Measurements from ENCODE around the gene CRIP2. TPM values are rescaled to one million over a fixed set of nuclear protein-coding genes. Genes with fewer than 3 reads are reported as not detected.

CRIP2 gene
- total RNA-seq, 3 donors from 2014 or later (not counting 1 experiment from before 2014, with no cell fraction given): 1.7 to 4.6 (median 2.0) TPM

DNA sequence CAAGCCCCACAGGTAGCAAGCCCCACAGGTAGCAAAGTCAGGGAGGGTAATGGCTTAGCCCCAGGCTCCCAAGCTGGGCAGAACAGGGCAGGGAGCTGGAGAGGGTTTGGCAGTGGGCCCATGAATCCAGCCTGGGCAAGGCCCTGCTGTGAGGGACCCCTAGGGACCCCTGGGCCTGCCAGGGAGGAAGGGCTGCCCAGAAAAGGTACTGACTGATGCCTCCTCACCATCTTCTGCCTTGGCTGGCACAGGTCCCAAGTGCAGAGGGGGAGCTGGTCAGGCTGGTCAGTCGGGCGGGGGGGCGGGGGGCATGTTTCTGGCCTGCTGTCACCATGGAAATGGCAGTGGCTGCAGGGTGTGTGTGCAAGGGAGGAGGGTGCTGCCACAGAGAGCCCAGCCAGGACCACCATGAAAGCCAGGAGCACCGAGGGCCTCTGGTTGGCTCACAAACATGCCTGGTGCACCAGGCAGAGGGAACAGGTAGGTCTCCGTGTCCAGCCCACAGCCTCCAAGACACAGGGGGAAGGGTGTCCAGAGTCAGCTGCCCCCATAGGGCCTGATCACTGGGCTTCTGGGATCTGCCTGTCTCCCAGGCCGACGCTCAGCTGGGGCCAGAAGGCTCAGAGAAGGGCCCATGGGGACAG lies 1.5 kb upstream of the CRIP2 start:
- Mint-ChIP-seq H3K27ac (peak overlapping the region in 1 of 2 donors; percentile 16), H3K36me3 (no peaks in the 10 kb centered on the region), H3K27me3 (ENCODE audit: low read depth in 2 of 2) (peaks cover 0 to 6% of the 10 kb centered on the region in 2 donors), H3K4me3 (peak overlapping the region; percentile 57), H3K9me3 (no peaks in the 10 kb centered on the region), H3K4me1 (peaks cover 6 to 21% of the 10 kb centered on the region in 2 donors)
- no peak overlapping the region for H3K4me3 ChIP-seq (ENCODE audit: low read length)
- H3K36me3 ChIP-seq (ENCODE audit: control insufficient read depth, insufficient read depth, low read length): peaks cover 2% of the 10 kb centered on the region
- 47% methylated on average over 7 of the region's 7 CpGs for WGBS (ENCODE audit: insufficient coverage)
- no peak for ATAC-seq
- intact Hi-C loops (cut with micrococcal nuclease): no loop called here
- peaks cover 41% of the 10 kb centered on the region for H3K4me1 ChIP-seq (ENCODE audit: control insufficient read depth, insufficient read depth, low read length)
- TF ChIP-seq, protein P1, sequence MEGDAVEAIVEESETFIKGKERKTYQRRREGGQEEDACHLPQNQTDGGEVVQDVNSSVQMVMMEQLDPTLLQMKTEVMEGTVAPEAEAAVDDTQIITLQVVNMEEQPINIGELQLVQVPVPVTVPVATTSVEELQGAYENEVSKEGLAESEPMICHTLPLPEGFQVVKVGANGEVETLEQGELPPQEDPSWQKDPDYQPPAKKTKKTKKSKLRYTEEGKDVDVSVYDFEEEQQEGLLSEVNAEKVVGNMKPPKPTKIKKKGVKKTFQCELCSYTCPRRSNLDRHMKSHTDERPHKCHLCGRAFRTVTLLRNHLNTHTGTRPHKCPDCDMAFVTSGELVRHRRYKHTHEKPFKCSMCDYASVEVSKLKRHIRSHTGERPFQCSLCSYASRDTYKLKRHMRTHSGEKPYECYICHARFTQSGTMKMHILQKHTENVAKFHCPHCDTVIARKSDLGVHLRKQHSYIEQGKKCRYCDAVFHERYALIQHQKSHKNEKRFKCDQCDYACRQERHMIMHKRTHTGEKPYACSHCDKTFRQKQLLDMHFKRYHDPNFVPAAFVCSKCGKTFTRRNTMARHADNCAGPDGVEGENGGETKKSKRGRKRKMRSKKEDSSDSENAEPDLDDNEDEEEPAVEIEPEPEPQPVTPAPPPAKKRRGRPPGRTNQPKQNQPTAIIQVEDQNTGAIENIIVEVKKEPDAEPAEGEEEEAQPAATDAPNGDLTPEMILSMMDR (IDR thresholded peaks at IDR 0.05): no peak
- no peak for DNase-seq
- H3K9me3 ChIP-seq (ENCODE audit: control insufficient read depth, insufficient read depth, low read length): no peaks in the 10 kb centered on the region
- no peak overlapping the region for H3K27ac ChIP-seq (ENCODE audit: low read length)
- peaks cover 22% of the 10 kb centered on the region for H3K27me3 ChIP-seq (ENCODE audit: control insufficient read depth, insufficient read depth, low read length)

DNA sequence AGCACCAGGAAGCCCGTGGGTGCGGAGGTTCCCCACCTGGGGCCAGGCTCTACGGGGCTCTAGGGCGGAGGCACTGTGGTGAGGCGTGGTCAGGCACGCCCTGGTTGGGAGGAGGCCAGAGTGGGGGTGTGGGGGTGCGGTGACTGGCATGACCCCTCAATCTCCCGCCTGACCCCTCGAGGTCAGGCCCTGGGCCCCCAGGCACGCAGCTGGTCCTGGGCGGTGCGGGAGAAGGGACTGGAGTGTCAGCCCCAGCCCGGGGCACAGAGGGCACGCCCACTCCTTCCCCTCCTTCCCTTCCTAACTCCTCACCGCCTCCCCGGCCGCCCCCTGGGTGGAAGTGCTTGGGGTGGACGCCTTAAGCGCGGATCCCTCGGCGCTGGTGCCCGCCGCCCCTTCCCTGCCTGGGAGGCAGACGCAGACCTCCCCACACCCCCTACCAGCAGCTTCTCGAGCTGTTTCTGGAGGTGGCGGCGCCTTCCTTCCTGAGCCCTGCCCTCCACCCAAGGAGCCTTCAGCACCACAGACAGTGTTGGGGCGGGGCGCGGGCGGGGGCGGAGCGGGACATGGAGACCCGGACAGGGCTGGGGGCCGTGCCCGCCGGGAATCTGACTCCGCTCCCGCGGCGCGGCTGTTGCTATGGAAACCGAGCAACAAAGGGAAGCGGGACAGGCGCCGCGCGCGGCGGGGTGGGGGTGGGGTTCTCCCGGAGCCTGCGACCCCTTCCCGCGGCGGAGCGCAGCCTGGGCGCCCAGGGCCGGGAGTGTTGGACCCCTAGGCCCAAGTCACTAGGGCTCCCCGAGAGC lies 741 bp upstream of the CRIP2 start:
- Histone ChIP-seq H3K27me3 (ENCODE audit: control insufficient read depth, insufficient read depth, low read length) (peaks cover 22% of the 10 kb centered on the region), H3K36me3 (ENCODE audit: control insufficient read depth, insufficient read depth, low read length) (peaks cover 2% of the 10 kb centered on the region), H3K9me3 (ENCODE audit: control insufficient read depth, insufficient read depth, low read length) (no peaks in the 10 kb centered on the region), H3K4me1 (ENCODE audit: control insufficient read depth, insufficient read depth, low read length) (peaks cover 41% of the 10 kb centered on the region), H3K27ac (ENCODE audit: low read length) (no peak overlapping the region), H3K4me3 (ENCODE audit: low read length) (peak overlapping the region; percentile 17)
- Mint-ChIP-seq H3K27ac (peak overlapping the region in 1 of 2 donors; percentile 16), H3K4me3 (peak overlapping the region; percentile 68), H3K36me3 (no peaks in the 10 kb centered on the region), H3K4me1 (peaks cover 6 to 21% of the 10 kb centered on the region in 2 donors), H3K27me3 (ENCODE audit: low read depth in 2 of 2) (peaks cover 0 to 6% of the 10 kb centered on the region in 2 donors), H3K9me3 (no peaks in the 10 kb centered on the region)
- peak; percentile 48 to 56 (median 52) for ATAC-seq
- WGBS (ENCODE audit: insufficient coverage): under 1% methylated on average over 60 of the region's 60 CpGs
- intact Hi-C loops (cut with micrococcal nuclease): no loop called here
- TF ChIP-seq, protein P1 (IDR thresholded peaks at IDR 0.05): no peak
- DNase-seq: peak in 1 of 2 donors; percentile 80

DNA sequence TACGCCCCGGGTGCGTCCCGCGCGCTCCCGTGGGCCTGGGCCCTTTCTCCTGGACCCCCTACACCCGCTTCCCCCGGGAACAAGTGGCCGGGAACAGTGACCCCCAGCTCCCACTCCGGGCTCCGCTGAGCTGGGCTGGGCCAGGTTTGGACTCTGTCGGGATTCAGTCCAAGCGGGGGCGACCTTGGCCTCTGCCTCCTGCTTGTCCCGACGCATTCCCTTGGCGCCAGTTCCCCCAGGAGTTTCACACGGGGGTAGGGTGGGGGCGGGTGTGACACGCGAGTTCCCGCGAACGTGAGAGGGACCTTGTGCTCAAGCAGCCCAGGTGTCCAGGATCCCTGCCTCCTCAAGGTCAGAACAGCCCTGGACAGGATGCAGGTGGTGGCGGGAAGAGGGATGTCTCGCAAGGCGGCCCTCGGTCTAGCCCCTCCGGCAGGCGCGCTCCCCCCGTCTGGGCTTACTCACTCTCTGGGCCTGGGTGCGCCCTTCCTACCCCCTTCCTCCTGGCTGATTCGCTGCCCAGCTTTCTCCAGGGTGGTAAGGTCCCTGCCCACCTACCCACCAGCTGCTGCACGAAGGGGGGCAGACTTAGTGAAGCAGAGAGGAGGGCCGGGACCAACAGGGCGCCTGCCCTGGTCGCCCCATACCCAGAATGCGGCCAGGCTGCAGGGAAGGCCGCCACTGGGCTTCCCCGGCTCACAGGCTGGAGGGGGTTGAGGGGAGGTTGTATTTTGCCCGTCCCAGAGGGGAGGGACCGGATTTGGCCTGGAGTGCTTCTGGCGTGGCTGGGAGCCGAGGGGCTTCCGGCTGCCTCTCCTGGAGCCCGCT lies 862 bp downstream of the CRIP2 start:
- intact Hi-C loops (cut with micrococcal nuclease): no loop called here
- 7% methylated on average over 48 of the region's 48 CpGs for WGBS (ENCODE audit: insufficient coverage)
- Histone ChIP-seq H3K9me3 (ENCODE audit: control insufficient read depth, insufficient read depth, low read length) (no peaks in the 10 kb centered on the region), H3K27ac (ENCODE audit: low read length) (no peak overlapping the region), H3K4me3 (ENCODE audit: low read length) (no peak overlapping the region), H3K27me3 (ENCODE audit: control insufficient read depth, insufficient read depth, low read length) (peaks cover 24% of the 10 kb centered on the region), H3K4me1 (ENCODE audit: control insufficient read depth, insufficient read depth, low read length) (peaks cover 54% of the 10 kb centered on the region), H3K36me3 (ENCODE audit: control insufficient read depth, insufficient read depth, low read length) (no peaks in the 10 kb centered on the region)
- peak in 1 of 2 donors; percentile 26 for DNase-seq
- H3K36me3 Mint-ChIP-seq: no peaks in the 10 kb centered on the region
- H3K4me1 Mint-ChIP-seq: peaks cover 6 to 31% of the 10 kb centered on the region in 2 donors
- H3K9me3 Mint-ChIP-seq: no peaks in the 10 kb centered on the region
- ATAC-seq: no peak
- TF ChIP-seq, protein P1 (IDR thresholded peaks at IDR 0.05): no peak
- peak overlapping the region in 1 of 2 donors; percentile 11 for H3K27ac Mint-ChIP-seq
- H3K4me3 Mint-ChIP-seq: peak overlapping the region; percentile 47
- peaks cover 0 to 9% of the 10 kb centered on the region in 2 donors for H3K27me3 Mint-ChIP-seq (ENCODE audit: low read depth in 2 of 2)

Data from natural killer cell (primary cell).